NCI-H1092 (cell line): ENCODE results near the gene LEAP2.

Source experiments
- DNase-seq: peaks from one replicate; lab custom pipeline; 2025; lab: John Stamatoyannopoulos, UW

Gene LEAP2

GRCh38 chr5:132877938-132878337 lies 4.5 kb downstream of the LEAP2 start:
- no peak for DNase-seq

DNA sequence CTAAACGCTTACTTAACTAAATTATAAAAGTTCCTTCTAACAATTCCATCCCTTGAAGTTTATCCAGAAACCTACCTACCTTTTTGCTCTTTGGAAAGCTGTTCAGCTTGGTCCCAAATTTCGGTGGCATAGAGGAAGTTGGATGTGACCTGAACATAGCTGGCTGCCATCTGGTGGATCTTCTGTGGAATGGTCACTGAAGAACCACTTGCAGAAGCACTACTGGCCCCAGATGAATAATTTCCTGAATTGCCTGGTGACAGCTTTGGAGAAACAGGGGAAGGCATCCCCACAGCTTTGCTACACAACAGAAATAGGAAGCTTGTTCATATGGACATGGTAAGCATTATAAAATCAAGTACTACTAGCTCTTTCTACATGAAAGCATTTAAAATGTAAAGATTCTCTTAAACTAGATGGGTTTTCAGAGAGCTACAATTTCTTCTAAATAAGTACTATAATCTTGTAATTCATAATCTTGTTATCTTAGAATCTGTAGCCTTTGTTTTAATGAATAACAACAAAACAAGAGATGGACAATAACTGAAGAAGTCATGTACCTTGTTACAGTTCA lies 9.9 kb downstream of the LEAP2 start:
- no peak for DNase-seq

- no peak for DNase-seq
Observed at GRCh38 chr5:132884548-132884947, 11.1 kb downstream of the LEAP2 start.

- DNase-seq, result no peak
Observed at GRCh38 chr5:132886064-132886823, 12.8 kb downstream of the LEAP2 start.

GRCh38 chr5:132887283-132887682 lies 13.8 kb downstream of the LEAP2 start:
- DNase-seq, result no peak

DNA sequence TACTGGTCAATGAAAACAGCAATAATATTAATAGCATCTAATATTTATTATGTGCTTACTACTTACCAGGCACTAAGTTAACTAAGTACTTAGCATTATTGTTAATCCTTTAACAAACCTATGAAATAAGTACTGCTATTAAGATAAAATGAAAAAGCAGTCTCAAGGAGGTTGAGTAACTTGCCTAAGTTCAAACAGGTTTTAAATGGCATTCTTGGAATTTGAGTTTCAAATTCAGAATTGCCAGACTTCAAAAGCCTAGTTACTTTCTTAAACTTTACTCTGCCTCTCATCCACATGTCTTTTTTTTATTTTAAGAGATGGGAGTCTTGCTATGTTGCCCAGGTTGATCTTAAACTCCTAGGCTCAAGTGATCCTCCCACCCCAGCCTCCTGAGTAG lies 16.0 kb downstream of the LEAP2 start:
- no peak for DNase-seq

DNA sequence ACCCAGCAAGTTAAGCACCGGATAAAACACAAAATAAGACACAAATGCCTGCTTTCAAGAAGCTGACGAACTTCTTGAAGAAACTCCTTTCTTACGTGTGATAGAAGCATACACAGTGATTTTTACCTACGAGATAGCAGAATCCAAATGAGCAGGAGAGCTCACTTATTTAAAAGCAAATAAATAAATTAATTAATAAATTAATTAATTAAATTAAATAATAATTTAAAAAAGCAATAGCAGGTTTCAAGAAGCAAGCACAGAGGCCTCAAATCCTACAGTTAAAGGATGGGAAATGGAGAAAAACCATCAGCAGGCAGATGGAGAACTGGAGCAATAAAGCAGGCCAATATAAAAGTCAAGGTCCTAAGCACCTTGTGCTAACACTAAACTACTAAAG lies 17.3 kb downstream of the LEAP2 start:
- no peak for DNase-seq

GRCh38 chr5:132895719-132896305 lies 22.3 kb downstream of the LEAP2 start:
- DNase-seq, result no peak

GRCh38 chr5:132896685-132897084 lies 23.2 kb downstream of the LEAP2 start:
- no peak for DNase-seq

DNA sequence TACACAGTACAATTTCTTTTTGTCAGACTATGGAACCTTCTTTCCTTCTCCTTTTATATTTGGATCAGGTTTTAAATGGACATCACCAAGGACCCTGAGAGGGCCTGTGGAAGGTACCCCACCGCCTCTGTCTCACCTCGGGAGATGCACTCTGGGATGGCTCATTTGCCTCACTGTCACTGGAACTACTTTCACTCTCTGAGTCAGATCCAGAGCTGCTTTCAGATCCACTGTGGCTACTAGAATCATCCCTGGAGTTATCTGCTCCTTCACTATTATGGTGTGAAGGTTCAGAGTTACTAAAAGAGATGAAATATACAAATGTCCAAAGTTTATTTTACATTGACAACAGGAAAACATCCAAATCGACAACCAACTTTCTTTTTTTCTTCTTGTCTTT lies 24.6 kb downstream of the LEAP2 start:
- DNase-seq, result no peak

GRCh38 chr5:132901036-132901435 lies 27.6 kb downstream of the LEAP2 start:
- DNase-seq, result no peak

GRCh38 chr5:132901730-132902129 lies 28.3 kb downstream of the LEAP2 start:
- no peak for DNase-seq

GRCh38 chr5:132905938-132906337 lies 32.5 kb downstream of the LEAP2 start:
- no peak for DNase-seq

DNA sequence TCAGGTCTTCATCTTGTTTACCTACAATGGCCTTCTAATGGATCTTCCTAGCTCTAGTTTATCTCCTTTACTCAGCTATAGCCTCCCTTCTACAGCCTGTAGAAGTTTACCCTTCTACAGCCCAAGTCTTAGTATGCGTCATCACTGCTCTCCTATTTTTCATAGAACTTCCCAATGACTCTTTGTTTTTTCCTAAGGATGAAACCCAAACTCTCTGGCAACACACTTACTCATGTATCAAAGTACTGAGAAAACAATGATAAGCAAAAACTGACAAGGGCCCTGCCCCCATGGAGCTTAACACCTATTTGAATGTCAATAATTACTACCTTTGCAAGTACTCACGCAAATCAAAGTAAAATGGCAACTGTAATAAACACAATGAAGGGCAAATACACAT lies 33.7 kb downstream of the LEAP2 start:
- DNase-seq, result no peak

GRCh38 chr5:132909702-132910101 lies 36.2 kb downstream of the LEAP2 start:
- no peak for DNase-seq

GRCh38 chr5:132915681-132916080 lies 42.2 kb downstream of the LEAP2 start:
- no peak for DNase-seq

- DNase-seq, result no peak
Observed at GRCh38 chr5:132916086-132916485, 42.6 kb downstream of the LEAP2 start.
